Measurements from ENCODE around the gene ZBTB4.

DNA sequence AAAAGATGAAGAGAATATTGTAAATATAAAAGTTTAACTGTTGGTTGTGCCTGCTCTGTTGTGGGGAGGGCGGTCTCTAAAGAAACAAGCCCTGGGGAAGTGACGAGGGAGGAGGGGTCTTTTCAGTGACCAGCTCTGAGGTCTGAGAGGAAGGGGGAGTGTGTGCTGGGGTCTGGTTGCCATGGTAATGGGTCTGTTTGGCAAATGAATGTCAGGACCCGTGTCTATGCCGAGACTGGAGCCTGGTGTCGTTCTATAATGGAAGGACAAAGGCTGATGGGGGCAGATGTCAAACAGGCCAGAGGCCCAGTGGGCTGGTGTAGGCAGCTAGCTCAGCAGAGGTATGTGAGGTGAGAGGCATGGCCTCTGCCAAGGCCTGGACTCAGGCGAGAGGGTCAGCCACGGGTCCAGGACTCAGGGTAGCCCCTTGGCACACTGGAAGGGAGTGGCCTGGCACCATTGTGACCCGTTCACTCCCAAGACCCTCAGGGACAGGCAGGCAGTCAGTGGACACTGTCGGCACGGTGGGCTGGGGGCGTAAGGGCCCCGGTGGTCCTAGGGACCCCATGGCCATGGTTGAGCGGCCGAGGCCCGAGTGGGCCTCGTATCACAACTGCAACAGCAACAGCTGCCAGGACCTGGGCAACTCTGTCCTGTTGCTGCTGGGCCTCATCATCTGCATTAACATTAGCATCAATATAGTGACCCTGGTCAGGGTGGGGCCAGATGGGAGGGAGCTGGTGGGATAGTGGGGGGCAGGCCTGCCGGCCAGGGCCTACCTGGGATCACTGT is 59.4 kb downstream of the ZBTB4 start, which contains the start of gene SPEM1:
- TF ChIP-seq, protein P1, sequence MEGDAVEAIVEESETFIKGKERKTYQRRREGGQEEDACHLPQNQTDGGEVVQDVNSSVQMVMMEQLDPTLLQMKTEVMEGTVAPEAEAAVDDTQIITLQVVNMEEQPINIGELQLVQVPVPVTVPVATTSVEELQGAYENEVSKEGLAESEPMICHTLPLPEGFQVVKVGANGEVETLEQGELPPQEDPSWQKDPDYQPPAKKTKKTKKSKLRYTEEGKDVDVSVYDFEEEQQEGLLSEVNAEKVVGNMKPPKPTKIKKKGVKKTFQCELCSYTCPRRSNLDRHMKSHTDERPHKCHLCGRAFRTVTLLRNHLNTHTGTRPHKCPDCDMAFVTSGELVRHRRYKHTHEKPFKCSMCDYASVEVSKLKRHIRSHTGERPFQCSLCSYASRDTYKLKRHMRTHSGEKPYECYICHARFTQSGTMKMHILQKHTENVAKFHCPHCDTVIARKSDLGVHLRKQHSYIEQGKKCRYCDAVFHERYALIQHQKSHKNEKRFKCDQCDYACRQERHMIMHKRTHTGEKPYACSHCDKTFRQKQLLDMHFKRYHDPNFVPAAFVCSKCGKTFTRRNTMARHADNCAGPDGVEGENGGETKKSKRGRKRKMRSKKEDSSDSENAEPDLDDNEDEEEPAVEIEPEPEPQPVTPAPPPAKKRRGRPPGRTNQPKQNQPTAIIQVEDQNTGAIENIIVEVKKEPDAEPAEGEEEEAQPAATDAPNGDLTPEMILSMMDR (IDR thresholded peaks at IDR 0.05; ENCODE audit: insufficient read depth, low read depth, low read length), result no peak
- TF ChIP-seq EZH2 (IDR thresholded peaks at IDR 0.05; ENCODE audit: insufficient read depth, low read length), result no peak
